H1 (cell line): Measurements from ENCODE around the gene DRAP1.

Source experiments
- POU5F1 ChIP-seq: IDR thresholded peaks from 2 replicates; pipeline ENCODE4 v1.6.1; 2011; ENCODE audit warnings: low read depth, mild to moderate bottlenecking, low read length, moderate library complexity
- SAP30 ChIP-seq: fragments of 300-600 bp; sonication (generic); IDR thresholded peaks from 2 replicates; pipeline ENCODE4 v1.7.1; 2012; ENCODE audit warnings: low read length, moderate library complexity, mild to moderate bottlenecking, inconsistent platforms; ENCODE audit not compliant: insufficient read depth, insufficient replicate concordance
- SP1 ChIP-seq: IDR thresholded peaks from 2 replicates; pipeline ENCODE4 v1.6.1; 2011; ENCODE audit warnings: low read depth, low read length
- TAF1 ChIP-seq: IDR thresholded peaks from 2 replicates; pipeline ENCODE4 v1.6.1; 2011; ENCODE audit warnings: mild to moderate bottlenecking, low read depth, low read length
- ZNF274 ChIP-seq: IDR thresholded peaks from 2 replicates; pipeline ENCODE4 v1.7.0; 2012; ENCODE audit warnings: low read length, borderline replicate concordance; ENCODE audit errors: extremely low read depth

DNA sequence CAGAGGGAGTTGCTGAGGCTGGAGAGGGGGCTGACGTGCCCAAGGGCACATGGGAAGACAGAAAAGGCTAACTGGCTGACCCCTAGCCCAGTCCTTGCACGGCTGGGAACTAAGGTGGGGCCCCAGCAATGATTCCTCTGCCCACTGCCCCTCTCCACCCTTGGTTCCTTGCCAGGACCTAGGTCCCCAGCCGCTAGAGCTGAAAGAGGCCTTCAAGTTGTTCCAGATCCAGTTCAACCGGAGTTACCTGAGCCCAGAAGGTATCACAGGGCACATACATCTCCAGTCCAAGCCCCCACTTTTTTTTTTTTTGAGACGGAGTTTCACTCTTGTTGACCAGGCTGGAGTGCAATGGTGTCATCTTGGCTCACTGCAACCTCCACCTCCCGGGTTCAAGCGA is 39.2 kb upstream of the DRAP1 start:
- TF ChIP-seq SAP30 (no peak), ZNF274 (no peak), SP1 (no peak), POU5F1 (no peak), TAF1 (no peak)
